Urothelium cell line (cell line): ENCODE data around the gene RDH14.

Experiments
- DNase-seq: peaks from one replicate; pipeline ENCODE4 v3.0.0; 2011; ENCODE audit warnings: low spot score, mixed read lengths
- FAIRE-seq: peaks from 2 replicates; lab custom pipeline; 2011; peaks lifted over from hg19 to GRCh38; lab: Jason Lieb, UNC

The RDH14 gene

DNA sequence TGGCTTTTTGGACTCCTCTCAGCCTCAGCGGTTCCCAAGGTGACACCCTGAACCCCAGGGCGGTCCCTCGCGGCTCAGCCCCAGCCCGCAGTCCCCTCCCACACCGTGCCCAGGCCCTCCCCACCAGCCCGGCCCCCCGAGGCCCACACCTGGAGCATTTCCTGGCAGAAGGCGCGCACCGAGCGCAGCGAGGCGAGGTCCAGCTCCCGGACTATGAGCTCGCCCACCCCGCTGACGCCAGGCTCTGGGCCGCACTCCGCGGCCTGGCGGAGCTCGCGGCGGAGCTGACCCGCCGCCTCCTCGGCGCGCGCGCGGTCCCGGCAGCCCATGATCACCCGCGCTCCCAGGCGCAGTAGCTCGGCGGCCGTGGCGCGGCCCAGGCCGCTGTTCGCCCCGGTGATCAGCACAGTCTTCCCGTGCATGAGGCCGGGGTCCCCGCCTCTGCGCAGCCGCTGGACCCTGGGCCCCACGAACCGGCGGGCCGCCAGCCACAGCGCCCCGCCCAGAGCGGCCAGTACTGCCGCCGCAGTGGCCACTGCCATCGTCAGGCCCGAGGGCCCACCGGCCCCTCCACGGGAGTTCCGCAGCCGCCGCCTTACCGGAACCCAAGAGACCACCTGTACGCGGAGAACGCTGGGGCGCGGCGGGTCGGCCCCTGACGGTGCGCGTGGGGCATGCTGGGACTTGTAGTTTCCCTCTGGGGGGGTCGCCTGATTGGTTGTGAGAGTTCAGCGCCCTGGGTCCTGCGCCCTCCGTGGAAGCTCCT, at the start of gene RDH14:
TSS of gene RDH14 (minus strand) at position 623 of the 766 bp plus-strand sequence. CDS start at position 542, 81 bp downstream.
- DNase-seq (peak; percentile 95), FAIRE-seq (peak; percentile 87)

DNA sequence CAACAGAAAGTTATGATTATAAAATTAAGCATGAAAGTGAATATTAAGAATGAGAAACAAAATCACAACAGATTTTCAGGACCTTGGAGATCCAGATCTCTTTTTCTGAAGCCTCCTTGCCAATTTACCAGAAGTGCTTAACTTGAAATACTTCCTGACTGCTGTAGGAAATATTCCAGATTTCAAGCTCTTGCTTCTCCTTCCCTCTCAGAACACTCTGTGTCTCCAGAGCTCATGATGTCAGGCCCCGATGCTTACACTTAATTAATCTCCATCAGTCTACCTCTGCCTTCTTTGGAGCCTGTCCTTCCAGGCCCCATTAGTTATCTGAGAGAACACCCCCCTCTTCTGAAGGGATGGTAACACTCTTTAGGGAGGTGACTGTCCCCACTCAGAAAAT, 49.6 kb upstream of the RDH14 start:
- no peak for FAIRE-seq
- DNase-seq, result no peak

- FAIRE-seq, result no peak
Observed at GRCh38 chr2:18605115-18605514, 44.7 kb upstream of the RDH14 start.

GRCh38 chr2:18604531-18604885, 44.1 kb upstream of the RDH14 start:
- no peak for DNase-seq
- FAIRE-seq, result no peak

More at GRCh38 chr2:18605115-18605514, 44.7 kb upstream of the RDH14 start:
- DNase-seq, result no peak

GRCh38 chr2:18603854-18604530, 43.5 kb upstream of the RDH14 start:
- FAIRE-seq, result no peak

DNA sequence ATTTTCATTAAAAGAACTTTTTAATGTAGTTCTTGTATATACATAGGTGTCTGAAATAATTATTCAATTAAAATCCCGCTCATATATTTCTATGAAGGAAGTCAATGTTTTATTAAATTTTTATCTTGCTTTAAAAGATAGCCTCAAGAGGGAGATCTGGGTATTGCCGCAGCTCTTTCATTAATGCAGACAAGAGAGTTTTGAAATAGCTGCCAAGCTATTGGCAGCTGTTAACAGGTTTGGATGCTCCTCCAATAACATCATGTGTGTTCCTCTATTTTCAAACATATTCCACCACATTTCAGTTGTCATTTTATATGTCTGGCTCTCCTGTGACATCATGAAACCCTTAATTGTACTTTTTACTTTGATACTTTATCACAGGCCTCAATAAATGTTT, 41.8 kb upstream of the RDH14 start:
- FAIRE-seq, result no peak
- DNase-seq, result no peak

More at GRCh38 chr2:18603854-18604530, 43.5 kb upstream of the RDH14 start:
- no peak for DNase-seq

GRCh38 chr2:18600255-18600613, 39.8 kb upstream of the RDH14 start:
- DNase-seq (no peak), FAIRE-seq (no peak)

DNA sequence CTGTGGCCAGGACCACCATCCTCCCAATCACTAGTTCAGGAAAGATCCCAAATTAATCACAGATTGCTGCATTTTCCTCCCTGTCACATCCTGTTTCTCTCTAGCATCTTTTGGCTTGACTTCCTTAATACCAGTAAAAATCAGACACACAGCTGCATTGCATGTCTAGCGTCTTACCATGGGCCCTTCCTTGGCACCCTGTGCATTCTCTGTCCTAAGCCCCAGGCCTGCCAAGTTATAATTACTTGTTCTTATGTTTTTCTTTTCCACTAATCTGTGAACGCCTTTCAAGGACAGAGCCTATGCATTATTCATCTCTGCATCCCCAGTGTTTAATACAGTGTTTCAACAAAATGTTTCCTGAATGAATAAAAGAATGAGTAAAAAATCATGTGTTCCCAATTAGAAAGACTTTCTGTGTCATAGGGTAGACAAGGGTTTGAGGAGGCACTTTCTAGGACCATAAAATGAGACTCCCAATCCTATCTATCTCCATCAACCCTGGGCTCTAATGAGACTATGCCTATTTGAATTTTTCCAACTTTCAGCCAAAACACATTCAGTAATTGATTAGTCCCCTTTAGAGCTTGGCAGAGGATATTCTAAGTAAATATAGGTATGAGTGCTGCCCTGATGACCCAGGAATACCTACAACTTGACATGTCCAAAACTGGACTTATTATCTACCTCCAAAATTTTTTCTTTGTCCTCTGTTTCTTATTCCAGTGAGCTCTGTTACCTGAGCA, 39.2 kb upstream of the RDH14 start:
- no peak for DNase-seq
- FAIRE-seq, result no peak

- FAIRE-seq (no peak), DNase-seq (no peak)
Observed at GRCh38 chr2:18598848-18599484, 38.5 kb upstream of the RDH14 start.

GRCh38 chr2:18597618-18598017, 37.2 kb upstream of the RDH14 start:
- DNase-seq, result no peak
- FAIRE-seq, result no peak

- no peak for FAIRE-seq
- no peak for DNase-seq
Observed at GRCh38 chr2:18596993-18597392, 36.5 kb upstream of the RDH14 start.

- FAIRE-seq, result no peak
- no peak for DNase-seq
Observed at GRCh38 chr2:18593496-18593895, 33.0 kb upstream of the RDH14 start.

DNA sequence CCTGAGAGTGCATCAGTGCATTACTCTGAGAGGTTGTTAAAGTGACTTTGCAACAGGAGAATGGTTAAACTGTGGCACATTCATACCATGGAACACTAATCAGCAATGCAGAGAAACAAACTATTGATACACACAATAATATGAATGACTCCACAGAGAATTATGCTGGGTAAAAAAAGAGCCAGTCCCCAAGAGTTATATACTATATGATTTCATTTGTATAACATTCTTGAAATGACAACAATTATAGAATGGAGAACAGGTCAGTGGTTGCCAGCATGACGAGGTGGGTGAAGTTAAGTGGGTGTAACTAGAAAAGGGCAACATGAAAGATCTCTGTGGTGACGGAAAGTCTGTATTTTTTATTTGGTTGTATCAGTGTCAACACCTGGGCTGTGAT, 31.9 kb upstream of the RDH14 start:
- DNase-seq, result no peak
- no peak for FAIRE-seq

DNA sequence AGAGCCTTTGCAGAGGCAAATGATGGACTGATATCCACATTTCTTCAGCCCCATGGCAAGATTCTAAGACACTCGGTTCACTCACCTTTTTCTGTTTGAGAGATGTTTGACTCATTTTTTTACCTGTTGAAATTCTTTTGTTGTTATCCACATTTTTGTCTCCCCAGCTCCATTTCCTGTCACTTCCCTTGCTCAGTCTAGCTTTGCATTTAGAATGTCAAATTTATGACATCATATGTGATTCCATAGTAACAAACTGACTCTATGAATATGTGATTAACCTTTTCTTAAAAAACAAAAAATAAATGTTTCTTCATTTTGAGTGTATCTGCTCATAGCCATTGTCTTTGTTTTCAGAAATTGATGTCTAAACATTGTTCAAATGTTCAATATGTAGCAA, 28.9 kb upstream of the RDH14 start, which contains the start of gene NT5C1B:
TSS of gene NT5C1B (minus strand) at position 216 of the 400 bp plus-strand sequence. CDS start at position 115, 101 bp downstream.
- FAIRE-seq (no peak), DNase-seq (no peak)

GRCh38 chr2:18588802-18589201, 28.3 kb upstream of the RDH14 start:
- no peak for FAIRE-seq
- no peak for DNase-seq

GRCh38 chr2:18588049-18588448, 27.6 kb upstream of the RDH14 start:
- DNase-seq (no peak), FAIRE-seq (no peak)

GRCh38 chr2:18585526-18585925, 25.1 kb upstream of the RDH14 start:
- DNase-seq, result no peak
- no peak for FAIRE-seq

GRCh38 chr2:18584608-18584954, 24.1 kb upstream of the RDH14 start:
- DNase-seq (no peak), FAIRE-seq (no peak)

GRCh38 chr2:18583905-18584607, 23.6 kb upstream of the RDH14 start:
- FAIRE-seq (peak; percentile 63), DNase-seq (no peak)

DNA sequence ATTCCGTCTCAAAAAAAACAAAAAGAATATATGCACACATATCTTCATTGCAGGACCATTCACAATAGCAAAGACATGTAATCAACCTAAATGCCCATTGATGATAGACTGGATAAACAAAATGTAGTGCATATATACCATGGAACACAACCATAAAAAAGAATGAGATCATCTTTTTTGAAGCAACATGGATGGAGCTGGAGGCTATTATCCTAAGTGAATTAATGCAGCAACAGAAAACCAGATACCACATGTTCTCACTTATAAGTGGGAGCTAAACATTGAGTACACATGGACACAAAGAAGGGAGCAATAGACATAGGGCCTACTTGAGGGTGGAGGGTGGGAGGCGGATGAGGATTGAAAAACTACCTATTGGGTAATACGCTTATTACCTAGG, 20.2 kb upstream of the RDH14 start:
- FAIRE-seq (no peak), DNase-seq (no peak)

GRCh38 chr2:18578033-18578432, 17.6 kb upstream of the RDH14 start:
- DNase-seq (no peak), FAIRE-seq (no peak)
